Fibroblast of peridontal ligament (primary cell): ENCODE data around the gene ITPRID1.

ENCODE experiments used
- DNase-seq: peaks from one replicate; pipeline ENCODE4 v3.0.0-alpha.2; 2010; ENCODE audit errors: extremely low read depth

The ITPRID1 gene

DNA sequence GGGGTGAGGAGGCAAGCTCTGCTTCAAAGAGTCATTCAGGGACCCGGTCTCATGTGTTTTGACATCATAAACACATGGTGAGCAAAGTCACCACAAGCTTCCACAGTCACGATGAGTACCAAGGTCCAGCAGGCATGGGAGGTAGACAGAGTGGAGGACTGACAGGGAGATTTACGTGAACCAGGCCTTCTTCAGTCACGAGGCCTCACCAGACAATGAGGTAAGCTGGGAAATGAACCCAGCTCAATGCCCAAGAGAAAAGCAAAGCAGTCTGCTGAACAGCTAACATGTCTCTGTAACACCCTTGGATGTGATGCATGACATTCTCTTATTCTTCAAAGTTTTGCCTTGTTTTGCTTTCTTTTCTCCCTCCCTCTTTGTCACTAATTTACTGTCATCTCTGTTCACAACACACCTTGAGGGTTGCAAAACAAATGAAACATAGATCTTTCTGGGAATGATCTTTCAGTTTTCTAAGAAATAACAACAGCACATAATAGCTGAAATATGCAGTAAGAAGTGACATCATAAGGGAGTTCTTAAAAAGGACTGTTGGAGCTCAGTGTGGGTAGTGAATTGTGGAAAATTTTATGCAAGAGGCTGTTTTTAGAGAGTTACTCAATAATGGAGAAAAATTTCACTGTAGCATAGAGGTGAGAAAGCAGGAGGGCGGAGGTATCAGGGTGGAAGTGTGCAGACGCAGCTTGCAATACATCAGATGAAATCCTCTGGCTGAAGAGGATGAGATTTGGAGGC, 182.1 kb downstream of the ITPRID1 start:
- no peak for DNase-seq

DNA sequence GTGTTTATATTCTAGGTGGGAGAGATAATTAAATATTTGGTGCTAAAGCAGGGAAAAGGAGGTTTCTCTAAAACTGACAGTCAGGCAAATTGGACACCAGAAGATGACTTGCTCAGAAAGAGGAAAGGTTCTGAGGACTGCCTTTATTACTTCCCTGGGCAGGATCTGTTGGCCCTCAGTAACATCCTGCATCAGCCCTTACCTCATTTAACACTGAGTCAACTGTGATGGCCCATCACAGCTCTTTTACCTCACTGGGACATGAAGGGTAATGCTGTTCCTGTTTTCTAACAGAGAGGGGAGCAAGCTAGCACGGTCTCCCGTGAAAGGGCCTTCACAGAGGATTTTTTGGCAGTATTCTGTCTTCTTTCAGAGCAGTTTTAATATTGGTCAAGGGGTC, 185.2 kb downstream of the ITPRID1 start:
- DNase-seq: no peak

DNA sequence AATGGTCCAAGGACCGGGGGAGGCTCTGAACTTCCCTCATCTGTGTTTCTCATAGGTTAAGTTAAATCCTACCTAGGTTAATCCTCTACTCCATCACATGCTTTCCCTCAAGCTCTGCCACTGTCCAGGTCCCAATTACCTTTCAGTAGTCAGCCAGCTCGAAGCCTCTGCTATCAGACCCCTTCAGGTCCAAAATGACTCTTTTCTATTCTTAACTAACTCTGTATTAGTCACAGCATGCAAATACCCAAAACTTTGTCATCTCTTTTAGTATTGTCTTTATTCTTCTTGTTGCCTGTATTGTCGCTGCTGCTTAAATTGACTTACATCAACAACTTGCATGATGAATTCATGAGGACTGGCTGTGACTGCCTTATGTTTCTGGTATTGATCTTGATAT, 188.5 kb downstream of the ITPRID1 start:
- no peak for DNase-seq

DNA sequence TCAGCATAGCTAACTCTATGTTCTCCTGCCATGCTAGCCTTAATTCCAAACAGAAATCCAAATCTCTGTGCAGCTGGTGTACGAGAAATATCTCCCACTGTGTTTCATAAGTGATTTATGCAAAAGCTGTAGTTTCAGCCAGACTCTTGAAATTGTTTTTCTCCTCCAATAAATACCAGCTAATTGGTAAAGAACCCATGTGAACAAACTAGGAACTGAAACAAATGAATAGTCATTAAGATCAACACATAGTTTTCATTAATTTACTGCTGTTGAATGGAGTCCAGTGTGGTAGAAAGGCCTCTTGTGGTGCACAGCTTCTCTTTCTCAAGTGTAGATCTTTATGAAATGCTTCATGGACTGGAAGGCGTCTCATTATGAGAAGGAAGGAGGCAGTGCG, 191.5 kb downstream of the ITPRID1 start:
- DNase-seq: no peak

DNA sequence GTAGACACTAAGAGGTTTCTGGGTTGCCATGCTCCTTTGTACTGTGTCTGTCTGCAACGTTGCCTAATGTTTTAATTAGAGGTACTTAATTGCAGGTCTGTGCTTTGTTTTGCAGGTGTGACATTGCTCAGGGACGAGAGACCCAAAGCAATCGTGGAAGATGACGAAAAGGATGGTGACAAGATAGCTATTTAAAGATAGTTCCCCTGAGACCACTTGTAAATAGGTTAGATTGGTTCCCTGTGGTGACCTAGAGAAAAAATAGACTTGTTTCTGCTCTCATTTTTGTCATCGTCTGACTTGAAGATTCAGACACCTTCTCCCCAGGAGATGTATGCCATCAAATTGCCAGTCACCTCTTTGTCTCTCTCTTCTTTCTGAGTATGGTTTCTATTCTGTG, 193.2 kb downstream of the ITPRID1 start:
- DNase-seq: no peak
